Liver (tissue), 9 donors: ENCODE results near the gene APBA2. TPM values are rescaled to one million over a fixed set of nuclear protein-coding genes. Genes with fewer than 3 reads are reported as not detected.
"Not testable (repeated sequence)": the region's sequence is repeated elsewhere in the genome, so short reads cannot be mapped to it uniquely, and the experiment has no call there.

Experiments
- DNase-seq: peaks from one replicate; pipeline ENCODE4 v3.0.0-alpha.2; 2017; ENCODE audit warnings: low spot score
- H3K27ac ChIP-seq, 2 donors: one replicate each; pipeline ENCODE4 v1.7.0; 2013; ENCODE audit warnings: inconsistent platforms in 2 of 2, low read length in 2 of 2, control low read depth in 1 of 2, low read depth in 1 of 2, mild to moderate bottlenecking in 1 of 2
- H3K27me3 ChIP-seq, 4 donors: one replicate each; pipeline versions ENCODE4 v1.6.1 to v1.7.0; 2013; ENCODE audit warnings: low read length in 3 of 4, inconsistent platforms in 1 of 4, mild to moderate bottlenecking in 1 of 4, moderate library complexity in 1 of 4; ENCODE audit not compliant: control insufficient read depth in 4 of 4, insufficient read depth in 4 of 4
- H3K36me3 ChIP-seq, 4 donors: one replicate each; pipeline versions ENCODE4 v1.6.1 to v1.7.0; 2013; ENCODE audit warnings: low read length in 3 of 4, mild to moderate bottlenecking in 3 of 4, low read depth in 1 of 4, moderate library complexity in 1 of 4; ENCODE audit not compliant: control insufficient read depth in 4 of 4, insufficient read depth in 3 of 4
- H3K4me1 ChIP-seq, 4 donors: one replicate each; pipeline versions ENCODE4 v1.6.1 to v1.7.0; 2013; ENCODE audit warnings: low read length in 3 of 4, mild to moderate bottlenecking in 3 of 4, moderate library complexity in 1 of 4; ENCODE audit not compliant: control insufficient read depth in 4 of 4, insufficient read depth in 4 of 4
- H3K4me3 ChIP-seq, 3 donors: one replicate each; pipeline versions ENCODE4 v1.6.1 to v1.7.0; 2013; ENCODE audit warnings: low read length in 3 of 3, control low read depth in 1 of 3, low read depth in 1 of 3, mild to moderate bottlenecking in 1 of 3
- H3K9ac ChIP-seq, 2 donors: one replicate each; pipeline ENCODE4 v1.7.0; 2013; ENCODE audit warnings: low read length in 2 of 2, mild to moderate bottlenecking in 2 of 2, moderate library complexity in 2 of 2, control low read depth in 1 of 2, low read depth in 1 of 2
- H3K9me3 ChIP-seq, 4 donors: one replicate each; pipeline versions ENCODE4 v1.6.1 to v1.7.0; 2013; ENCODE audit warnings: low read length in 3 of 4; ENCODE audit not compliant: control insufficient read depth in 4 of 4
- EGR1 ChIP-seq, 2 donors: IDR thresholded peaks; 2 replicates each; pipeline ENCODE4 v1.6.1; 2016 to 2018; ENCODE audit warnings: antibody characterized with exemption in 2 of 2, low read depth in 2 of 2
- FOXA1 ChIP-seq: IDR thresholded peaks from 2 replicates; pipeline ENCODE4 v1.6.1; 2016; ENCODE audit warnings: antibody characterized with exemption
- FOXA2 ChIP-seq: IDR thresholded peaks from 2 replicates; pipeline ENCODE4 v1.6.1; 2016; ENCODE audit warnings: antibody characterized with exemption
- GABPA ChIP-seq, 2 donors: IDR thresholded peaks in 1 of 2; conservative IDR thresholded peaks in 1 of 2; 2 replicates each; pipeline ENCODE4 v1.6.1; 2016; ENCODE audit warnings: antibody characterized with exemption in 2 of 2, mild to moderate bottlenecking in 1 of 2, moderate library complexity in 1 of 2
- NR2F2 ChIP-seq: IDR thresholded peaks from 2 replicates; pipeline ENCODE4 v1.6.1; 2016; ENCODE audit warnings: antibody characterized with exemption
- RXRA ChIP-seq, 2 donors: IDR thresholded peaks; 2 replicates each; pipeline ENCODE4 v1.6.1; 2017 to 2018; ENCODE audit warnings: antibody characterized with exemption in 2 of 2, mild to moderate bottlenecking in 1 of 2
- SP1 ChIP-seq: IDR thresholded peaks from 2 replicates; pipeline ENCODE4 v1.6.1; 2018; ENCODE audit warnings: antibody characterized with exemption, mild to moderate bottlenecking
- TAF1 ChIP-seq: conservative IDR thresholded peaks from 2 replicates; pipeline ENCODE4 v1.6.1; 2016; ENCODE audit warnings: antibody characterized with exemption, mild to moderate bottlenecking
- YY1 ChIP-seq: IDR thresholded peaks from 2 replicates; pipeline ENCODE4 v1.6.1; 2016; ENCODE audit warnings: antibody characterized with exemption, mild to moderate bottlenecking
- WGBS: extraction: QIAGEN DNeasy Blood & Tissue Kit; methylation state at CpG from one replicate; pipeline ENCODE4 v1.1.7; 2013; 5-methylcytosine and 5-hydroxymethylcytosine counted together
- polyA plus RNA-seq, 2 donors: library from polyadenylated mRNA; stranded (reverse) in 1 of 2; unstranded in 1 of 2; fragments of 200-250 nt in 1 of 2; fragments of >200 nt in 1 of 2; fragmentation: Nextera tagmentation in 1 of 2; extraction: Ambion mirVana in 1 of 2; gene quantifications; one replicate each; pipeline versions ENCODE4 v1.2.1 to v1.2.3, GENCODE V29; 2013 to 2015
- total RNA-seq, 2 donors: library from RNA; depleted of rRNA; stranded (reverse); fragments of >200 nt; gene quantifications; one replicate each; pipeline ENCODE4 v1.2.3, GENCODE V29; 2014
- TF ChIP-seq, protein P1 (sequence below): IDR thresholded peaks from 2 replicates; pipeline ENCODE4 v1.6.1; 2016; ENCODE audit warnings: antibody characterized with exemption
- TF ChIP-seq, protein P2 (sequence below): IDR thresholded peaks from 2 replicates; pipeline ENCODE4 v1.6.1; 2016; ENCODE audit warnings: antibody characterized with exemption
- donor health status: healthy.
- donor health status: healthy.
- donor health status: healthy.
- donor health status: healthy.
- donor health status: healthy.

APBA2 gene
- total and polyA plus RNA-seq, 4 donors = 0.38 to 2.9 (median 1.7) TPM

DNA sequence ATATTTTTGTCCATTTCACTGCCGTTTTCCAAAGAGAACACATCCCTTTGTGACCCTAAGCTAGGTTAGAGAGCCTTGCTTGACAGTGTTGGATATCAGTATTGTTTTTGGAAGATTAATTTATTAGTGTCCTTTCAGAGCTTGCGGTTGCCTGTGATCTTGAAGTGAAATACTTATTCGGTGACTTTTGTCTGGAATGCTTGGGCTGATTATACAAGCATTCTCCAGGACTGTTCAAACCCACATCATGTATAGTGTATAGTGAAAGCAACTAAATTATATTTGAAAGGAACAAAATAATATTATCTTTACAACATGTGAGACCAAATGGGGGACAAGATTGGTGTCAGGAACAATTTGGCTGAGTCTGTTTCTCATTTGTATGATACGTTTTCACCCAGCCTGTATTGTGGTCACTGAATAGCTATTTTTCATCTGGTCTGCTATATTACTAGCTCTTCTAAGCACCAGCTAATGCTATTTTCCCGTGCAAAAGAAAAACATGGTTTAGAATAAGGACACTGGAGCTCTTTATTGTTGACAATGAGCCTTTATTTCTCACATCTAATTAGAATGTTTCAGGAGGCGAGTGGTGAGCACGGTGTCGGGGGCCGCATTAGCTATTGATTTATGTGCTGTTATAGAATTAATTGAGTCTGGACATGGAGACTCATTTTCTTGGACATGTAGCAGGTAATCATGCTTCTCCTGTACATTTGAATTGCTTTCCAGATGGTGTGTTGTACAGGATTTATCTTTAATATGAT, 158.1 kb downstream of the APBA2 start:
- no peak overlapping the region for H3K4me3 ChIP-seq
- no peak for DNase-seq
- 86% methylated on average over 9 of the region's 9 CpGs for WGBS

DNA sequence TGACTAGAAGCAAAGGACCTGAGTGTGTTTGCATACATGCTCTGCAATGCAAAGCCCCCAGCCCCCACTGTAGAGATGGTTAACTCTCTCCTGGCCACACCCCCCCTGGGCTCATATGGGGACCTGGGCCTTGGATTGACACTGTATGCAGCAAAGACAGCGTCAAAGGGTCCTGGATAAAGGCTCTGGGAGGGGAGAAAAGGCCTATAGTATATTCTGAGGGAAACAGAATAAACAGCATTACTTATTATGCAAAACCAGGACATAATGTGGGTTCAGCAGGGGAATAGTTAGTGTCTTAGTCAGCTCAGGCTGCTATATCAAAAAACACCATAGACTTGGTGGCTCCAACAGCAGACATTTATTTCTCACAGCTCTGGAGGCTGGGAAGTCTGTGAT, 158.7 kb downstream of the APBA2 start:
- H3K9ac ChIP-seq = no peak overlapping the region
- 89% methylated on average over 1 of the region's 1 CpG for WGBS
- no peak overlapping the region for H3K4me3 ChIP-seq
- H3K9me3 ChIP-seq = no peaks in the 10 kb centered on the region
- H3K36me3 ChIP-seq = no peaks in the 10 kb centered on the region
- DNase-seq = no peak
- peaks cover 0 to 2% (median 0%) of the 10 kb centered on the region in 4 donors for H3K27me3 ChIP-seq
- no peak overlapping the region for H3K27ac ChIP-seq
- TF ChIP-seq, protein P1, sequence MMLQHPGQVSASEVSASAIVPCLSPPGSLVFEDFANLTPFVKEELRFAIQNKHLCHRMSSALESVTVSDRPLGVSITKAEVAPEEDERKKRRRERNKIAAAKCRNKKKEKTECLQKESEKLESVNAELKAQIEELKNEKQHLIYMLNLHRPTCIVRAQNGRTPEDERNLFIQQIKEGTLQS = no peak
- TF ChIP-seq TAF1 (no peak), GABPA (IDR thresholded peaks at IDR 0.05 in 1 of 2, conservative IDR thresholded peaks at IDR 0.05 in 1 of 2) (no peak), NR2F2 (no peak), YY1 (no peak), FOXA1 (no peak)
- H3K4me1 ChIP-seq = no peaks in the 10 kb centered on the region

More for the DNA sequence above, 158.1 kb downstream of the APBA2 start:
- H3K27ac ChIP-seq = no peak overlapping the region
- no peak for TF ChIP-seq GABPA (IDR thresholded peaks at IDR 0.05 in 1 of 2, conservative IDR thresholded peaks at IDR 0.05 in 1 of 2)
- no peak for TF ChIP-seq FOXA2
- no peak for TF ChIP-seq YY1
- no peak for TF ChIP-seq RXRA (IDR thresholded peaks at IDR 0.05)
- TF ChIP-seq, protein P1 = no peak
- TF ChIP-seq, protein P2, sequence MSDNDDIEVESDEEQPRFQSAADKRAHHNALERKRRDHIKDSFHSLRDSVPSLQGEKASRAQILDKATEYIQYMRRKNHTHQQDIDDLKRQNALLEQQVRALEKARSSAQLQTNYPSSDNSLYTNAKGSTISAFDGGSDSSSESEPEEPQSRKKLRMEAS = no peak
- TF ChIP-seq EGR1 (IDR thresholded peaks at IDR 0.05; ENCODE audit: low read depth in 2 of 2) = no peak
- TF ChIP-seq SP1 = no peak
- no peak for TF ChIP-seq NR2F2
- no peak overlapping the region for H3K9ac ChIP-seq
- peaks cover 0 to 2% (median 0%) of the 10 kb centered on the region in 4 donors for H3K27me3 ChIP-seq
- H3K4me1 ChIP-seq = no peaks in the 10 kb centered on the region
- H3K9me3 ChIP-seq = no peaks in the 10 kb centered on the region
- H3K36me3 ChIP-seq = no peaks in the 10 kb centered on the region

DNA sequence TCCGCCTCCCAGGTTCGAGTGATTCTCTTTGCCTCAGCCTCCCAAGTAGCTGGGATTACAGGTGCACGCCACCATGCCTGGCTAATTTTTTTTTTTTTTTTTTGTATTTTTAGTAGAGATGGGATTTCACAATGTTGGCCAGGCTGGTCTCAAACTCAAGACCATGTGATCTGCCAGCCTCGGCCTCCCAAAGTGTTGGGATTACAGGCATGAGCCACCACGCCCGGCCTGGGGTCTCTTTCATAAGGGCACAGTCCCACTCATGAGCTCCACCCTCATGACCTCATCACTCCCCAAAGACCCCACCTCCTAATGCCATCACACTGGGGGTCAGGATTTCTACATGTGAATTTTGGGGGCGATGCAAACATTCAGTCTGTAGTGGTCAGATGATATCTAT, 159.4 kb downstream of the APBA2 start:
- H3K4me1 ChIP-seq, DNase-seq, H3K36me3 ChIP-seq, H3K27me3 ChIP-seq, H3K9ac ChIP-seq, H3K27ac ChIP-seq, H3K9me3 ChIP-seq, H3K4me3 ChIP-seq: not testable (repeated sequence)
- 90% methylated on average over 7 of the region's 7 CpGs for WGBS

DNA sequence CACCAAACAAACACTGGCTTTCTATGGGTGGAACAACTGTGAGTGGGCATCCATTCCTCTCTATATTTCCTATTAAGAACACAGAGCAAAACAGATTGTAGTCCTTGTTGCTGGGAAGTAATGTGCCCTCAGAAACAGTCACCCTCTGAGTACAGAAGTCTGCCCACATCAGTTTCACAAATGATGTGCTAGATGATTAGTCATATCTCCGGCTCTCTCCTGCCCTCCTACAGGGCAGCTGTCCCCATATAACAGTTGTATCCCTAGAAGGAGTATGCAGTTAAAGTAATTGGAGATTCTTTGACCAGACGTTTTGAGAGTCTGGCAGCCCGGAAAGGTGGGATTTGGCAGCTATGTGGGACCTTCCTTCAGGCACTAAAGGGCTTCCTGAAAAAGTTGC, 159.9 kb downstream of the APBA2 start:
- Histone ChIP-seq H3K27ac (no peak overlapping the region), H3K4me1 (no peaks in the 10 kb centered on the region), H3K27me3 (peaks cover 0 to 2% (median 0%) of the 10 kb centered on the region in 4 donors), H3K36me3 (no peaks in the 10 kb centered on the region), H3K9ac (no peak overlapping the region), H3K9me3 (no peaks in the 10 kb centered on the region), H3K4me3 (no peak overlapping the region)
- no peak for TF ChIP-seq YY1
- WGBS = 68% methylated on average over 3 of the region's 3 CpGs
- DNase-seq = no peak
